HG02623 (cell line): ENCODE measurements around the gene GALNT9.
"Not testable (repeated sequence)": the region's sequence is repeated elsewhere in the genome, so short reads cannot be mapped to it uniquely, and the experiment has no call there.

Experiments
- ATAC-seq: cut with Tn5 transposase; IDR thresholded peaks from one replicate; pipeline ENCODE4 v1.9.1; 2021; ENCODE audit warnings: moderate library complexity; ENCODE audit not compliant: unreplicated experiment

Gene GALNT9

GRCh38 chr12:132295561-132295960 lies 33.8 kb downstream of the GALNT9 start:
- ATAC-seq = not testable (repeated sequence)

GRCh38 chr12:132295101-132295526 lies 34.3 kb downstream of the GALNT9 start:
- ATAC-seq = no peak

- ATAC-seq = no peak
Observed at GRCh38 chr12:132294121-132295034, 35.0 kb downstream of the GALNT9 start.

DNA sequence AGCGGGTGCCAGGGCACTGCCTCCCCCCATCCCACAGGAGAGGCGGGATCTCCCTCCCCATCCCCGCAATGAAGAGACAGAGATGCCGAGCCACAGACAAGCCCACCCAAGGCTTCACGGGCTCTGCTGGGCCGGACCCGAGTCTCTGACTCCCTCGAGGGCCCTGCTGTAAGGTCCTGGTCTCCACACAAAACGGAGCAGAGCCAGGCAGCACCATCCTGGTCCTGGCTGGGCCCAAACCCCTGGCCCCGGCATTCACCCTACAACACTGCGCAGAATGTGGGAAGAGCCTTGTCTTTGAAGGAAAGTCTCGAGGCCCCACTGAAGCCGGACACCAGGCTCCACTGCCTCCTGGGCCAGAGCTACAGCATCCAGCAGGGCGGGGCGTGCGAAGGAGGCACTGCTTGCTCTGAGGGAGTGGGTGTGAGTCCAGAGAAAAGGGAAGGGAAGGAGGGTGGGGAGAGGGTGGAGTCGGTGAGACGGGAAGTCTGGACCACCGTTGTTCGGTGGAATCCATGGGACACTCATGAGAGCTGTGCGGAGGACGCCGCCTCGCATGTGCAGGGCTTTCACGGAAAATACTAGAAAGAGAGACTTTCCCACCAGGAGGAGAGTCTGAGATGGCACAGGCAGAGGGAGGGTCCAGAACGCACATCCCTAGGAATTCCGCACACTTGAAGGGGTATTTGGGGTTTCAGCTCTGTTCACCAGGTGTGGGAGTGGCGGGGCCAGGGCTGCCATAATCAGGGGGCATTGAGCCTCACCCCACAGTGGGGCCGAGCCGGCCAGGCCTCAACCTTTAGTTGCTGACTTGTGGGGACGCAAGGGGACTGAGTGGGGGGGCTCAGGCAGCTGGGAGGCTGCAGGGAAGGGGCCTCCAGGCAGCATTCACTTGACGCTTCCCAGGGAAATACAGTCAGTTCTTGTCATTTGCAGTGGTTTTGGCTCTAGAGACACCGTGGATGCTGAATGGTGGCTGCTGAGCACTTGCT lies 36.8 kb downstream of the GALNT9 start:
- no peak for ATAC-seq

DNA sequence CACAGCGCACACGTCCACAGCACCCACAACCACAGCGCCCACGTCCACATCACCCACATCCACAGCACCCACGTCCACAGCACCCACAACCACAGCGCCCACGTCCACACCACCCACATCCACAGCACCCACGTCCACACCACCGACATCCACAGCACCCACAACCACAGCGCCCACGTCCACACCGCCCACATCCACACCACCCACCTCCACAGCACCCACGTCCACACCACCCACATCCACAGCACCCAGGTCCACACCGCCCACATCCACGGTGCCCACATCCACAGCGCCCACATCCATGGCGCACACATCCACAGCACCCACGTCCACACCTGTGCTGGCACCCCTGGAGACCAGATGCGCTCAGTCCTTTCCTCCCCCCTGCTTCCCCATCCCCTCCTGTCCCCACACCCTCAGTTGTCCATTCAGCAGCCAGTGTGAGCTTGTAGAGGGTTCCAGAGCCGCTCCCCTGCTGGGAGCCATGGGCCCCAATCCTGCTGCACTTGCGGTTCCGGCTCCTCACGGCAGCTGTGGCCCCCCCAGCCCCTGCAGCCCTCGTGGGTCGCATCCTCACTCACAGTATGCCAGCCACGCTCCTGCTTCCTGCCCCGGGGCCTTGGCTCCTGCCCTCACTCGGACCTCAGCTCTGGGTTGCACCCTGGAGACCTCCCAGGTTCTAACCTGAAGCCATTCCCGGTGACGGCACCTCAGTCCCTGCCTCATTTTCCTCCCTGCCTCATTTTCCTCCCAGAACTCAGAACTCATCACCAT lies 37.8 kb downstream of the GALNT9 start:
- ATAC-seq = no peak

- no peak for ATAC-seq
Observed at GRCh38 chr12:132290203-132290540, 39.2 kb downstream of the GALNT9 start.

- ATAC-seq = no peak
Observed at GRCh38 chr12:132289356-132290202, 39.8 kb downstream of the GALNT9 start.

DNA sequence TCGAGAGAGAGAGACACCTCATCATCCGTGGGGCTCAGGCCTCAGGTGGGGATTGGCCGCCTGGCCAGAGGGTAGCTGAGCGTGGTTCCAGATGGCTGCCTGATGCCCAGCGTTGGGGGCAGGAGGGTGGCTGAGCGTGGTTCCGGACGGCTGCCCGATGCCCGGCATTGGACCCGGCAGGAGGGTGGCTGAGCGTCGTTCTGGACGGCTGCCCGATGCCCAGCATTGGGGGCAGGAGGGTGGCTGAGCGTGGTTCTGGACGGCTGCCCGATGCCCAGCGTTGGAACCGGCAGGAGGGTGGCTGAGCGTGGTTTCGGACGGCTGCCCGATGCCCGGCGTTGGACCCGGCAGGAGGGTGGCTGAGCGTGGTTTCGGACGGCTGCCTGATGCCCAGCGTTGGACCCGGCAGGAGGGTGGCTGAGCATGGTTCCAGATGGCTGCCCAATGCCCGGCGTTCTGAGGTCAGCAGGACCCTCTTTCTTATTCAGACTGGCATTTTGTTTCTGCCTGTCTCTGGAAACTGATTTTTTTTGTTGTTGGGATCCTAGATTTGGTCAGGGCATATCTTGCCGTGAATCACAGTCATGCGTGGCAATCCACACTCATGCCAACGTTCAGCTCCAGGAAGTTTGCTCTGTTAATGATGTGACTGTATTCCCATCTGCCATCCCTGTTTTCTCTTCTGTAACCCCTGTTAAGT lies 40.7 kb downstream of the GALNT9 start:
- no peak for ATAC-seq

GRCh38 chr12:132287391-132288238 lies 41.8 kb downstream of the GALNT9 start:
- ATAC-seq = no peak

- ATAC-seq = no peak
Observed at GRCh38 chr12:132286912-132287311, 42.5 kb downstream of the GALNT9 start.

DNA sequence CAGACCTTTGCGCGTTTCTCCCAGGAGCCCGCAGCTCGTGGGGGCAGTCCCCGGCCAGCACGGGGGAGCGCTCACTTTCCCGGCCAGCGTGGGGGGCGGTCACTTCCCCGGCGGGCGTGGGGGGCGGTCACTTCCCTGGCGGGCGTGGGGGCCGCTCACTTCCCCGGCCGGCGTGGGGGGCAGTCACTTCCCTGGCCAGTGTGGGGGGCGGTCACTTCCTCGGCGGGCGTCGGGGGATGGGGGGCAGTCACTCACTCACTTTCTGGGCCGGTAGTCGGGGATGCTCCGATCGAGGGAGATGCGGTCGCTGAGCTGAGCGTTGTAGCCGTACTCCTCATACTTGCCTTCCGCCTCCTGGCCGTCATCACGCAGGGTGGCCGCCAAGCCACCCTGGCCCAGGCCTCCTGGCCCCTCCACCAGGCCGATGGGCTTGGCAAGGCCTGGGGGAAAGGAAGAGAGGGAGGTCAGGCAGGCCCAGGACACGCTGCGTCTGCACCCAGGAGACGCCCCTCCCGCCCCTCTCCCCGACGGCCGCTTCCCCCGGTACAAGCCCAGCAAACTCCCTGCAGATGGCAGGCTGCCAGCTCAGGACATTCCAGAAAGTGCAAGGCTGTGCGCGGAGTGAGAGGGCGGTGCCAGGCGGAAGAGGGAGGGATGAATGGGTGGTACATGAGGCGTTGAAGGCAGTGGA lies 43.3 kb downstream of the GALNT9 start:
- no peak for ATAC-seq

DNA sequence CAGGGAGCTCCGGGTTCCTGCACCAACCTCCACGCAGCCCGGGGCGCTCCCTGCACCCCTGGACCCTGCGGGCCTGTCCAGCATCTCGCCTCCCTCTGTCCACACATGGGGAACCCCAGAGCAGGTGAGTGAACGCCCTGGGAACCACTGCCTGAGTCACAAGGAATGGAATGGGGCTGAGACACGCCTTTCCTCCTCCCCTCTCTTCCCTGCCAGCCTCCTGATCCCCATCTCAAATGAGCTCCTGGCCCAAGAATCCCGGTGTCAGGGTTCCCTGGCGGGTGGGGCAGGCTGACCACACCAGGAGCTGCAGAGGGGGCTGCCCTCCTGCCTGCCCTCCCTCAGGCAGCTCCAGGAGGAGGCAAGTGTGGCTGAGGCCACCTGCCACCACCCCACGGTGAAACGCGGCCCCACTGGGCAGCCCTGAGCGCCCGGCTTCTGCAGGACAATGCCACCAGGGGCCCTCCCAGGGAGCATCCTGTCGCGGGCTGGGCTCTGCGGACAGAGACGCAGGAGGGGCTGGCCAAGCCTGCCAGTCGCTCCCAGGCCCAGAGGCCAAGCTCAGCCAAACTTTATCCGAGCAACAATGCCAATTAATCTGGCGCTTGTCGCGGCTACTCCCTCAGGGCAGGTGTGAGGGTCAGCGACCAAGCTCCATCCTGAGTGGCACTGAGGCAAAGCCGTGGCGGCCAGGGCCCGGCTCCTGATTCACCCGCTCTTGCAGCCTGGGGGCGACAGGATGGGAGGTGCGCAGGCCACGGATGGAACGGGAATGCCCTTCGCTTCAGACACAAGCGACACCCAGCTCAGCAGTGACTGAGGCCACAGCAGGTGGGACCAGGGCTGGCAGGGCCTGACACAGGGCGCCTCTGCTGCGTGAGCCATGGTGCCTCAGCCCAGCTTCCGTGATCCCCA lies 44.3 kb downstream of the GALNT9 start:
- no peak for ATAC-seq

- ATAC-seq = no peak
Observed at GRCh38 chr12:132284071-132284826, 45.1 kb downstream of the GALNT9 start.

- no peak for ATAC-seq
Observed at GRCh38 chr12:132282950-132283771, 46.2 kb downstream of the GALNT9 start.
